Fibroblast of villous mesenchyme (primary cell): ENCODE results near the gene VWF. TPM values are rescaled to one million over a fixed set of nuclear protein-coding genes. Genes with fewer than 3 reads are reported as not detected.

Source experiments
- DNase-seq: peaks from one replicate; pipeline ENCODE4 v3.0.0-alpha.2; 2010; ENCODE audit warnings: low read depth
- H3K4me3 ChIP-seq: 2 replicates; pipeline ENCODE4 v1.5.1; 2011; ENCODE audit warnings: low read depth, mild to moderate bottlenecking, low read length
- total RNA-seq: library from RNA; depleted of rRNA; stranded (reverse); fragments of >200 nt; gene quantifications from 2 replicates; pipeline ENCODE4 v1.2.3, GENCODE V29; 2012
- TF ChIP-seq, protein P1 (sequence below): IDR thresholded peaks from 2 replicates; pipeline ENCODE4 v1.5.1; 2012; ENCODE audit warnings: low read depth, mild to moderate bottlenecking, low read length; ENCODE audit not compliant: insufficient read depth

The VWF gene
- total RNA-seq, 1 donor = under 0.01 TPM

DNA sequence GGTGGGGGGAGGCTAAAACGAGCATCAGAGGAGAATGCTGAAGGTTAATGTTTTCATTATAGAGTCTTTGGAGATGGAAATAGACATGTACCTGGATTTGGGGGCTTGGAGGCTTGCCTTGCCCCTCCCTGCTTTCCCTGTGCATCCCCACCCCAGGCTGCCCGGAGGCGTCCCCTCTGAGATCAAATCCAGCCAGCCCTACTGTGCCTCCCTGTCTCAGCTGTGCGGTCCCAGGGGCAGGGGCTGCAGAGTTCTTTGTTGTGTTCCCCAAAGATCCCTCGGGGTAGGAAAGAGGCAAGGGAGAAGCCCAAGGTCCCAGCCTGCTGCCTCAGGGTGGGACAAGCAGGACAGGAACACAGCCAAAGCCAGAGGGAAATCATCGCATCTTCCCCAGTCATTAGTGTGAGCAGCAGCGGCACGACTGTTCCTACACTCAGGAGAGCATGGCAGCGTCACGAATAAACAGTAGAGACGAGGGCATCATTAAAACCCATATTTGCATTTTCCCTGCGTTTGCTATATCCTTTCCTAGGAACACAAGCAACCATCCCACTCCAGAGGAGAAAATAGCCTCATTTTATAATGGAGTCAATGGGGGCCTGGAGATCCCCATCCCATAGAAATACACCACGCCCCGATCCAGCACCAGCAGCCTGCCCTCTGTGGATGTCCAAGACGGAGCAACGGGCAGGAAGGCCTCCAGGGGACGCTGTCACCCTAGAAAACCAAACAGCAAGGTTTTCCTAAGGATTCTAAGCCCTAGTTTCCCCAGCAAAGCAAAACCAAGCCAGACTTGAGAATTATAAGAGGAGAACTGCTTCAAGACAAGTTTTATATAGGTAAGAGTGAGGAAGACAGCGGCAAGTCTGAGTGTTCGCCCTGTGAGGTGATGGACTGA is 211.8 kb downstream of the VWF start:
- no peak overlapping the region for H3K4me3 ChIP-seq
- no peak for DNase-seq

DNA sequence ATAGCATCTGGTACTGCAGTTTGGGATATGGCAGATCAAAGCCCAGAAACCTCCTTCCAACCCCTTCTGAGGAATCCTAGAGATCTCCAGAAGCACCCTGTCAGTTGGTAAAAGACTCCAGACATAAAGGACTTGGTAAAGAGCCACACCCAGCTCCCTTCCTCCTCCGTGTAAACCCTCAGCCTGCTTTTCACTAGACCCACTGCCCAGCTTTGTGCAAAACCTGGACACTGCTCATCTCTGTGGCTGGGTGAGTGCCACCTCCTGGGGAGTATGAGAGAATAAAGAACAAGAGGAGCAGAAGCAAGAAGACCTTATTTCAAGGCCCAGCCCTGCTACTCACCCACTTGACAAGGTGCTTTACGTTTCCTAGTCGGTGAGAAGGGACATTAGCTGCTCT is 212.5 kb downstream of the VWF start:
- TF ChIP-seq, protein P1, sequence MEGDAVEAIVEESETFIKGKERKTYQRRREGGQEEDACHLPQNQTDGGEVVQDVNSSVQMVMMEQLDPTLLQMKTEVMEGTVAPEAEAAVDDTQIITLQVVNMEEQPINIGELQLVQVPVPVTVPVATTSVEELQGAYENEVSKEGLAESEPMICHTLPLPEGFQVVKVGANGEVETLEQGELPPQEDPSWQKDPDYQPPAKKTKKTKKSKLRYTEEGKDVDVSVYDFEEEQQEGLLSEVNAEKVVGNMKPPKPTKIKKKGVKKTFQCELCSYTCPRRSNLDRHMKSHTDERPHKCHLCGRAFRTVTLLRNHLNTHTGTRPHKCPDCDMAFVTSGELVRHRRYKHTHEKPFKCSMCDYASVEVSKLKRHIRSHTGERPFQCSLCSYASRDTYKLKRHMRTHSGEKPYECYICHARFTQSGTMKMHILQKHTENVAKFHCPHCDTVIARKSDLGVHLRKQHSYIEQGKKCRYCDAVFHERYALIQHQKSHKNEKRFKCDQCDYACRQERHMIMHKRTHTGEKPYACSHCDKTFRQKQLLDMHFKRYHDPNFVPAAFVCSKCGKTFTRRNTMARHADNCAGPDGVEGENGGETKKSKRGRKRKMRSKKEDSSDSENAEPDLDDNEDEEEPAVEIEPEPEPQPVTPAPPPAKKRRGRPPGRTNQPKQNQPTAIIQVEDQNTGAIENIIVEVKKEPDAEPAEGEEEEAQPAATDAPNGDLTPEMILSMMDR = no peak
- H3K4me3 ChIP-seq = no peak overlapping the region
- no peak for DNase-seq

More for the DNA sequence above, 211.8 kb downstream of the VWF start:
- TF ChIP-seq, protein P1 = peak; percentile 30

DNA sequence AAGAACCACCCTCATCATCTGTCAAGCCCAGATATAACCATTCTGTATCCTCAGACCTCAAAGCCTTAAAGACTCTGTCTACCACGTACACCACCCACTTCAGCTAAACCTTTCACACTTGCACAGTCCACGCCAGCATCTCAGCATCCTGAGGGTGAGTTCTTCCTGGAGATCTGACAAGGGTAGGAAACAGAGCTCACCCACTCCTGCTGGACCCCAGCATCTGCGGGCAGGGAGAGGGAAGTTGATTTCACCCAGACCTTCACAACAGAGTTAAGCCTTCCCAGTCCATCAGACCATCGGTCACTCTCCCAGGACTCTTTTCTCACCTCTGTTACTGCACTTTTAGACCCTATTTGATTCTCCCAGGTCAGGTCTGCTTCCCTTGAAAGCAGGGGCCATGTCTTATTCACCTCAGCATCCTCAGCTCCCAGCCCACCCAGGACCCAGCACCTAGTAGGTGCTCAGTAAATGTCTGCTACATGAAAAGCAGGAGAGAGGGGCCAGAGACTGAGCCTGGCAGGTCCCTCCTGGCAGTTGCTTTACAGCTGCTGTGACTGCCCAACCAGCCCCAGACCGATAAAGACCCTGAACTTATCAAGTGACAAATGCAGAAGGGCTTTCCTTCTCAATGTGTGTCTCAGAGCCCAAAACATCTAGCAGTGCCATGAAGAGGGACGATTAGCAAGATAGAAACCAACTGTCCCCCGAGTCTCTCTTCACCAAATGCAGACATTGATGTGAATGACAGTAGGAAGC is 213.5 kb downstream of the VWF start:
- no peak overlapping the region for H3K4me3 ChIP-seq
- DNase-seq = no peak
- TF ChIP-seq, protein P1 = no peak

DNA sequence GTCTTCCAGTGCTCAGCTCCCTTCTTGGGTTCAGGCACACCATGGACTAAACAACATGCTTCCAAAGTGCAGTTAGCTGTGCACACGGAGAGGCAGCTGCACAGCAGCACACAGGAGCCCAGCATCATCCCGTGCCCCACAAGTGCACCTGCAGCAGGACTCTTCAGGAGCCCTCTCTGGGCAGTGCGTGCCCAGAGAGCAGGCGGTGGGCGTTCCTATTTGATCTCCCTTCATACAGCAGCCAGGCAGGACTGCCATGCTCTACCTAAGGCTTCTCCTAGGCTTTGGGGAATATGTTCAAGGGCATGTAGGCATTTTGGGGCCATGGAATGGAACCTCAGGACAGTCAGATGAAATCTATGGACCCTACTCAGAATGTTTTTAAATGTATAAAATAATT is 214.9 kb downstream of the VWF start:
- no peak overlapping the region for H3K4me3 ChIP-seq
- no peak for DNase-seq
- TF ChIP-seq, protein P1 = no peak

DNA sequence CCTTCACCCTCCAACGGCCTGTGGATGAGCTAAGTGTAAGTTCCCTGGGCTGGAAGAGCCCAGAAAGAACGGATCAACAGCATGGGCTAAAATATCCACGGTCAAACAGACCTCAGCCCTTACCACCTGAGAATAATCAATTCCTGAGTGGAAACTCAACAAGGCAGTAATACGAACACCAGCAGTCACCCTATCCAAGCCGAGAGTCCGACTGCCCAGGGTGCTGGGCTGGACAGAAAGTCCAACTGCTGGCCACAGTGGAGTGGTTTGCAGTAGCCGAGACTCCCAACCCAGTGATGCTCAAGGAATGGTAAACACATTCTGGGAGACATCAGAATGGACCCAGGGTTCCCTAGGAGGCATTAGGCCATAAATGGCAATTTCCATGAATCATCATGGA is 216.2 kb downstream of the VWF start:
- TF ChIP-seq, protein P1 = no peak
- no peak overlapping the region for H3K4me3 ChIP-seq

DNA sequence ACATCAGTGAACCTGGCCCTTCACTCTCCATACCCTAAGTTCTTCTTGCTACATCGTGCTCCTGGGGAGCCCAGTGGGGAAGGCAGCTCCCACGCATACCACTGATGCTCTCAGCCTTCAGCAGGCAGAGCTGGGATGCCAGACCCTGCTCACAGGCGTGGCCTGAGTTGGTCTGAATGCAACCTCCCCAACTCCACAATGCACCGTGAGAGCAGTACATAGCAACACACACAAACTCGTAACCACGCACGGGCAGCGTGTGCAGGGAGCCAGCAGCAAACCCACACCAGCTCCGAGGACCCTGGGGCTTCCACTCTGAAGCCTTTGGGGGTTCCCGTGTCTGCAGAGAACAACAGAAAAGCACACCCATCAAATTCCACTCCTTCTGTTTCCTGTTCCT is 216.7 kb downstream of the VWF start:
- no peak overlapping the region for H3K4me3 ChIP-seq
- TF ChIP-seq, protein P1 = no peak
- no peak for DNase-seq

More for the DNA sequence above, 216.2 kb downstream of the VWF start:
- DNase-seq = no peak
